ENCODE results near the gene NR2C2. TPM values are rescaled to one million over a fixed set of nuclear protein-coding genes. Genes with fewer than 3 reads are reported as not detected.

Gene NR2C2
- total RNA-seq, 2 experiments from 2014 or later, result 47.1 to 47.4 TPM

DNA sequence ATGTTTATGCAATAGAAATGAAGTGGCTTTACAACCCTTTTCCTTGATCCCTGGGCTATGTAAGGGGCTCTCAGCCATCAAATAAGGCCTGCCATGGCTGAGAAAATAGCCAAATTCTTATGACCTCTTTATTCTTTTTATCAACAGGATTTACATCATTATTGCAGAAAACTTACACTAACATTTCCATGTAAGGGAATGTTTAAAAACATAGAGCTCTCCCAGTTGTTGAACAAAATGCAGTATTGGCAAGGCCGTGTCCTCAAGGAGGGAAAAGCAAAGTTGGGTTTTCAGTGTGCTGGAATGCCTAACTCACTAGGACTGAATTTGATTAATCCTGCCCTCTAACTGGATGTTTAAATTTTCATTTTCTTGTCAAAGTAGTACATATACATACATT is 22.3 kb downstream of the NR2C2 start:
- Mint-ChIP-seq H3K36me3 (ENCODE audit: low read depth) (peaks cover 48% of the 10 kb centered on the region), H3K4me1 (ENCODE audit: low read depth) (peaks cover 14% of the 10 kb centered on the region), H3K27me3 (no peaks in the 10 kb centered on the region), H3K9me3 (peaks cover 1% of the 10 kb centered on the region), H3K27ac (no peak overlapping the region), H3K4me3 (no peak overlapping the region)
- intact Hi-C loops (cut with micrococcal nuclease), result no loop called here
- POLR2A ChIA-PET, result no interaction called here
- no peak for ATAC-seq
- no peak for DNase-seq
- CTCF ChIA-PET, result interaction anchor here (1.6 kb wide), 1 partner anchor 19 kb away, joined by 4 read pairs; no protein-coding TSS in a partner anchor
- TF ChIP-seq, protein P1, sequence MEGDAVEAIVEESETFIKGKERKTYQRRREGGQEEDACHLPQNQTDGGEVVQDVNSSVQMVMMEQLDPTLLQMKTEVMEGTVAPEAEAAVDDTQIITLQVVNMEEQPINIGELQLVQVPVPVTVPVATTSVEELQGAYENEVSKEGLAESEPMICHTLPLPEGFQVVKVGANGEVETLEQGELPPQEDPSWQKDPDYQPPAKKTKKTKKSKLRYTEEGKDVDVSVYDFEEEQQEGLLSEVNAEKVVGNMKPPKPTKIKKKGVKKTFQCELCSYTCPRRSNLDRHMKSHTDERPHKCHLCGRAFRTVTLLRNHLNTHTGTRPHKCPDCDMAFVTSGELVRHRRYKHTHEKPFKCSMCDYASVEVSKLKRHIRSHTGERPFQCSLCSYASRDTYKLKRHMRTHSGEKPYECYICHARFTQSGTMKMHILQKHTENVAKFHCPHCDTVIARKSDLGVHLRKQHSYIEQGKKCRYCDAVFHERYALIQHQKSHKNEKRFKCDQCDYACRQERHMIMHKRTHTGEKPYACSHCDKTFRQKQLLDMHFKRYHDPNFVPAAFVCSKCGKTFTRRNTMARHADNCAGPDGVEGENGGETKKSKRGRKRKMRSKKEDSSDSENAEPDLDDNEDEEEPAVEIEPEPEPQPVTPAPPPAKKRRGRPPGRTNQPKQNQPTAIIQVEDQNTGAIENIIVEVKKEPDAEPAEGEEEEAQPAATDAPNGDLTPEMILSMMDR (IDR thresholded peaks at IDR 0.05), result no peak

DNA sequence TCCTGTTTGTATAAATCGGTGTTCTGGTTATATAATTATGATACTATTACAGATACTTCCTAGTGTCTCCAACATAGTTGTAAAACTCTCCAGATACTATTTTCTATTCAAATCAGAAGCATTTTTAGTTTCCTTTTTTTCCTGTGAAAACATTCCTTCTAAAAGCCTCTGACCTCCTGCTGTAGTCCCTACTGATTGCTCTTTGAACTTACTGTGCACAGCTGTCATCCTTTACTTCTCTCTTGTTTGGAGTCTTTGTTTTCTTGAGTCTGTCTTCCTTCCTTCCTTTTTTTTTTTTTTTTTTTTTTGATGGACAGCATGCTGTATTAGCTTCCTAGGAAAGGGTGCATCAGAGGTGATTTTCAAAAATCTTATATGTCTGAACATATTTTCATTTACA is 28.9 kb downstream of the NR2C2 start:
- Mint-ChIP-seq H3K36me3 (ENCODE audit: low read depth) (peaks cover 50% of the 10 kb centered on the region), H3K27me3 (no peaks in the 10 kb centered on the region), H3K9me3 (no peaks in the 10 kb centered on the region), H3K27ac (no peak overlapping the region), H3K4me3 (no peak overlapping the region), H3K4me1 (ENCODE audit: low read depth) (peaks cover 35% of the 10 kb centered on the region)
- DNase-seq (no peak), ATAC-seq (no peak)
- ChIA-PET POLR2A (no interaction called here), CTCF (interaction anchor here (1.7 kb wide), 1 partner anchor 55 kb away, joined by 3 read pairs; no protein-coding TSS in a partner anchor)
- intact Hi-C loops (cut with micrococcal nuclease), result no loop called here
- TF ChIP-seq, protein P1 (IDR thresholded peaks at IDR 0.05), result no peak

DNA sequence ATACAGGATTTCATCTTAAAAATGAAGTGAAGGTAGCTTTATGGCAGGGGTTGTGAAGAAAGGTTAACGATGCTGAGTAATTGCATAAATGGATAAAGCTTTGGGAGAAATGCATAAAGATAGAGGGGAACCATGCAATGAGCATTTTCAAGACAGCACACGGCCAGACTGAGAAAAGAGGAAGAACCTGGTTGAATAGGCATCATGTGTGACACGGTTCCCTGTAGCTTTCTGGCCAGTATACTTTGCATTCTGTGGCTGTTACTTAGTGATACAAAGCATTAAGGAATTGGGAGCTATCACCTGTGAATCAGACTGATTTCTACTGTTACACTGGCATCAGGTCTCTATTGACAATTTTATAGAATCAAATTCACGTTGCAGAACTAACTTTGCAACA is 33.3 kb downstream of the NR2C2 start:
- intact Hi-C loops (cut with micrococcal nuclease), result no loop called here
- Mint-ChIP-seq H3K4me1 (ENCODE audit: low read depth) (peaks cover 24% of the 10 kb centered on the region), H3K27ac (no peak overlapping the region), H3K36me3 (ENCODE audit: low read depth) (peaks cover 36% of the 10 kb centered on the region), H3K9me3 (peaks cover 2% of the 10 kb centered on the region), H3K4me3 (no peak overlapping the region), H3K27me3 (no peaks in the 10 kb centered on the region)
- DNase-seq (no peak), ATAC-seq (no peak)
- CTCF ChIA-PET, result interaction anchor here (0.9 to 1.2 kb wide), 2 partner anchors 42 to 57 kb away, joined by 3 to 4 read pairs; no protein-coding TSS in a partner anchor
- TF ChIP-seq, protein P1 (IDR thresholded peaks at IDR 0.05), result no peak
- POLR2A ChIA-PET, result no interaction called here

DNA sequence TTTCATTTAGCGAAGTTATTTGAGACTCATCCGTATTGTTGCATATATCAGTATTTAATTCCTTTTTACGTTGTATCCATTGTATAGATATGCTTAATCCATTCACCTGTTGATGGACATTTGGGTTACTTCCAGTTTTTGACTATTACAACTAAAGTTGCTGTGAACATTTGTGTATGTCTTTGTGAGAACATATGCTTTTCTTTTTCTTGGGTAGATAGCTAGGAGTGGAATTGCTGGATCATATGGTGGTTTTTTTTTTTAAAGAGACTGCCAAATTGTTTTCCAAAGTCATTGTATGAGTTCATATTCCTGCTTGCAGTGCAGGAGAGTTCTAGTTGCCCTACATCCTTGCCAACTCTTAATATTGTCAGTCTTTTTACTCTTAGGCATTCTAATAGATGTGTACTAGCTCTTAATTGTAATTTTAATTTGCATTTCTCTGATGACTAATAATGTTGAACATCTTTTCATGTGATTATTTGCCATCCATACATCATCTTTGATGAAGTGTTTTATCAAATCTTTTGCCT is 37.3 kb downstream of the NR2C2 start:
- H3K4me1 Mint-ChIP-seq (ENCODE audit: low read depth), result peaks cover 30% of the 10 kb centered on the region
- H3K27ac Mint-ChIP-seq, result no peak overlapping the region
- POLR2A ChIA-PET, result interaction anchor here (0.8 kb wide), 1 partner anchor 26 kb away, joined by 3 read pairs; no protein-coding TSS in a partner anchor

DNA sequence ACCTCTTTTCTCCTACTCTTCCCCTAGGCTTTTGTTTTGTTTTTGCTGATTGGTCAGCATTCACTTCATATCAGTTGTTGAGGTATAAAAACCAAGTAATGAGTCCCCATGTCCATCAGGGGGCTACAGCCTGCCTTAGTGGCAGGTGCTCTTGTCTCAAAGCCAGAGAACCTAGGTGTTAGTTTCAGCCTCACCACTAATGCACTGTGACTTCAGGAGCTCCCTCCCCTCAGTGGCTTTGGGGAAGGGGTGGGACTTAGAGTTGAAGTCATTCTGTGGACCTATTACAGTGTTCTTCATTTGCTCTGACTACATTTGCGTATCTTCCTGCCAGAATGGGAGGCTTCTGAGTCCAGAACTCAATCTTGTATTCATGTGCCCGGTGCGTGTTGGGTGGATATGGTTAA is 41.6 kb downstream of the NR2C2 start:
- DNase-seq (peak; percentile 81), ATAC-seq (peak; percentile 100)
- Mint-ChIP-seq H3K4me1 (ENCODE audit: low read depth) (peaks cover 51% of the 10 kb centered on the region), H3K36me3 (ENCODE audit: low read depth) (peaks cover 13% of the 10 kb centered on the region), H3K27me3 (no peaks in the 10 kb centered on the region), H3K27ac (peak overlapping the region; percentile 58), H3K4me3 (no peak overlapping the region), H3K9me3 (peaks cover 2% of the 10 kb centered on the region)
- CTCF ChIA-PET, result interaction anchor here (0.7 to 1.3 kb wide), 4 partner anchors 18 to 63 kb away, joined by 3 to 5 read pairs (median 4); no protein-coding TSS in a partner anchor
- intact Hi-C loops (cut with micrococcal nuclease), result no loop called here
- POLR2A ChIA-PET, result interaction anchor here (0.7 kb wide), 1 partner anchor 36 kb away, joined by 6 read pairs; no protein-coding TSS in a partner anchor
- TF ChIP-seq, protein P1 (IDR thresholded peaks at IDR 0.05), result peak; percentile 42

More for the DNA sequence above, 37.3 kb downstream of the NR2C2 start:
- Mint-ChIP-seq H3K9me3 (peaks cover 2% of the 10 kb centered on the region), H3K36me3 (ENCODE audit: low read depth) (peaks cover 21% of the 10 kb centered on the region), H3K4me3 (no peak overlapping the region), H3K27me3 (no peaks in the 10 kb centered on the region)
- intact Hi-C loops (cut with micrococcal nuclease), result no loop called here
- no peak for DNase-seq
- CTCF ChIA-PET, result interaction anchor here (1.0 to 1.4 kb wide), 2 partner anchors 11 to 66 kb away, joined by 3 to 4 read pairs; no protein-coding TSS in a partner anchor
- ATAC-seq, result no peak
- TF ChIP-seq, protein P1 (IDR thresholded peaks at IDR 0.05), result no peak

All from activated CD8-positive, alpha-beta T cell treated with anti-CD3 and anti-CD28 coated beads for 36 hours (primary cell).